Dermis microvascular lymphatic vessel endothelial cell (primary cell): ENCODE data around the gene RYR2. TPM values are rescaled to one million over a fixed set of nuclear protein-coding genes. Genes with fewer than 3 reads are reported as not detected.

Experiments used
- DNase-seq, 2 donors: peaks; one replicate each; pipeline versions ENCODE4 v3.0.0 to v3.0.0-alpha.2; 2010; ENCODE audit warnings: low read depth in 2 of 2
- total RNA-seq: library from RNA; depleted of rRNA; stranded (reverse); fragments of >200 nt; gene quantifications from 2 replicates; pipeline ENCODE4 v1.2.1, GENCODE V29; 2014

Gene RYR2
- total RNA-seq, 1 donor from 2014 or later: 0.26 TPM

DNA sequence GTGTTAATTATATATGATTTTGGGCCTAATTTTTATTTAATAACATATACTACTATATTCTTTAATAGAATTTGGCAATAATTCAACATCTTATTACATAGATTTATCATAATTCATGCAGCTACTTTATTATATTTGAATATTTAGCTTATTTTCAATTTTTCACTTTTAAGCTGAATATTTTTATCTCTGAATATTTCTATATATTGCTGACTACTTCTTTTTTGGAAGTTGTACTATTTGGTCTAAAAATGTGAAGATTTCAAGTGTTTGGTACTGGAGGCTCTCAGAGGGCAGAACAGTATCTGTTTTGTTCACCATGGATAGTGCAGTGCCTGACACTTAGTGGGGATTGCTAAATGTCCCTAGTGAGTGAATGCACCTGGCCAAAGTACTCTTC lies 389.5 kb downstream of the RYR2 start:
- DNase-seq: no peak

DNA sequence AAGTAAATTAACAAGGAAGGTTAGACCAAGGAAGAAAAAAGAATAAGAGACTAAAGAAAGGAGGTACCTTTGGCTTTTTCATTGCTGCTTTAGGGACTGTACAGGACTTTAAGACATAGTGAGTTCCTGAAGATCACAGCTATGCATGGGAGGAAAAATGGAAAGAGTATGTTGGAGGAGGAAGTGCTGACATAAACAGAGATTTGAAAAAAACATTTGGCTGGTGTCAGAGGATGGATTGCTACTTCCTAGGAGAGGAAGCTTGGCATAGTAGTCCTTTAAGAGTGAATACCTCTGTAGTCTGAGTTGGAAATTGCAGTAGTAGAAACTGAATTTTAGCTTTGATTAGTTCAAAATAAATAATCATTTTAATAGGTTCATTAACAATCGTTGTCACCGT lies 398.4 kb downstream of the RYR2 start:
- no peak for DNase-seq

DNA sequence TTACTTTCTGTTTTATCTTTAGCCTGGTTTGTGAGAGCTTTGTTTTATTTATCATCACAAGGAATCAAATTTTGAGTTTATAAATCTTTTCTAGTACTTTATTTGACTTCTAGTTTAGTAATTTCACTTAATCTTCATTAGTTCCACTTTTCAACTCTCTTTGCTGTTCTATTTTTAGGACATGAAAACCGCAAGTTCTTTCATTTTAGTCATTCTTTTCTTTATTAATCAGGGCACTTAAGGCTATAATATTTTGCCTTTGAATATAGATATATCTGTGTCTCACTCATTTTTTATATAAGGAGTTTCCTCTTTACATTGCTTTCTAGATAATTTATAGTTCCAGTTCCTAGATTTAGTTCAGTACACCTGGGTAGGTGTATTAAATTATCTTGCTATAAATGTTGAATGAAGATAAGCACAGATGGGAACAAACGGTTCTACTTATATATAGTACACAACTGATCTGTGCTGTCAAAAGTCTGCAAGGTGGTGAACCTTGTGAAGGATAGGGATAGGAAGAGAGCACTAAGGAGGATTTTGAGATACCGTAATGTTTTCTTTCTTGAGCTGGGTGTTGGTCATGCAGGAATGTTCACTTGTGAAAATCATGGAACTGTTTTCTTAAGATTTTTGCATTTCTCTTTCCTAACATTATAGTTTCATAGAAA lies 402.3 kb downstream of the RYR2 start:
- DNase-seq: no peak

DNA sequence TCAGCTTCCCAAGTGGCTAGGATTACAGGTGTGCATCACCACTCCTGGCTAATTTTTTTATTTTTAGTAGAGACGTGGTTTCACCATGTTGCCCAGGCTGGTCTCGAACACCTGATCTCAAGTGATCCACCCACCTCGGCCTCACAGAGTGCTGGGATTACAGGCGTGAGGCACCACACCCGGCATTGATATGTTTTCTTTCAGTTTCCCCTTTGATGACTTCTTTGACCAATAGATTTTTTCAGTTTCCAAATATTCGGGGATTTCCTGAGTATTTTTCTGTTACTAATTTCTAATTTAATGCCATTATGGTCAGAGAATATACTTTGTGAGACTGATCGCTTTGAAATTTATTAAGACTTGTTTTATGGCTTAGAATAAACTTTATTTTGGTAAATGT lies 406.1 kb downstream of the RYR2 start:
- DNase-seq: no peak

DNA sequence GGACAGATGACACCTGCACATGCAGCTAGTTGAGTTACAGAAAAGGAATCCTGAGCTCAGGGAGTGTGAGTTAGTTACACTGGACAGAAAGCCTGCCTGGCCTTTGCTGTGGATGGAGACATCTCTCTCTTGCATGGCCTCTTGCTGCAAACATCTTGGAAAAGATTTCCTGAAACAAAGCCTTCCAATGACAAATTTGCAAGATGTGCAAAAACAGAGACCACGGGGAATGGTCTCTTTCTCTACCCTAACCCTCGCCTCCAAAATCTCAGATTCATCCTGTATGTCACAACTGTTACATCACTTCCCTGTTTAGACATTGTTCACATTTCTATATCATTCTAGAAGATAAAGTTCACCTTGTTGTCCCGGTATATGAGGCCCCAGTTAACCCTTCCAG lies 415.6 kb downstream of the RYR2 start:
- DNase-seq: no peak

DNA sequence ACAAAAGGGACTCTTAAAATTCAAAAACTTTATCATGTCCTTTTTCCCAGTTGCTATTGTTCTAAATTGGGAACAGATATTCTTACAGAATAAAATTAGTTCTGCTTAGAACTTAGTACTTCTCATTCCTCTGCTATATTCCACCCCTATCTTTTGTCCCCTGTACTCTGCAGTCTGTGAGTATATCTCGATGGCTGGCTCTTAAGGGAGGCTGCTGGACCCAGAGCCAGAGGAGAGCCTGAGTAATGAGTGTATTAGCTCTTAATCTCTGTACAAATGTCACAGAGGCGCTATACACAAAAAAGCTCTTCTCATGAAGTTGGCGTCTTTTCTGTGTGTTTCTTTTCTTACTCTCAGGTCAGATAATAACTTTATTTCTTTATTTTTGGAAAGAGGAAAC lies 425.3 kb downstream of the RYR2 start:
- DNase-seq: no peak

DNA sequence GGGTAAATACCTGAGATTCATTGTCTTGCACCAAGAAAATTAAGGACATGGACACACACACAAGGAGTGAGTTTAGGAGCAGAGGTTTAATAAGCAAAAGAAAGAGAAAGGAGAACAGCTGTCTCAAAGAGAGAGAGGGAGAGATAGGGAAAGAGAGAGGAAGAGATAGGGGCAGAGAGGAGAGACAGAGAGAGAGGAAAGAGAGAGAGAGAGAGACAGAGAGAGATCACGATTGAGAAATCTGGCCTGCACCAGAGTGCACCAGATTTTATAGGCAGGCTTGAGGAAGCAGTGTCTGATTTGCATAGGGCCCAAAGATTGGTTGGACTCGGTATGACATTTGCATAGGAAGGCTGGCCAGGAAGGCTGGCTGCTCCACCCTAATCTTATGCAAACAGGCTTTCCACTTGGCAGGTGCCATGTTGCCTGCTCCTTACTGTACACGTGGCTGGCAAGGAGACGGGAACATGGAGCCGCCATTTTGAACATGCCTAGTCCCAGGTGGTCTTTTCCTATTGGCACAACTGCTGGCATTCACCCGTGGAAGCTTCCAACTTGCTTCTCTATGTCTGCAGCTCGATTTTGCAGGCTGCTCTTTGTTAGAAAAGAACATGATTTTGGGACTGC lies 428.8 kb downstream of the RYR2 start:
- no peak for DNase-seq

- no peak for DNase-seq
Measured at GRCh38 chr1:237471377-237471776, 429.4 kb downstream of the RYR2 start.

- no peak for DNase-seq
Measured at GRCh38 chr1:237471956-237472355, 430.0 kb downstream of the RYR2 start.

- DNase-seq: no peak
Measured at GRCh38 chr1:237473854-237474253, 431.9 kb downstream of the RYR2 start.

DNA sequence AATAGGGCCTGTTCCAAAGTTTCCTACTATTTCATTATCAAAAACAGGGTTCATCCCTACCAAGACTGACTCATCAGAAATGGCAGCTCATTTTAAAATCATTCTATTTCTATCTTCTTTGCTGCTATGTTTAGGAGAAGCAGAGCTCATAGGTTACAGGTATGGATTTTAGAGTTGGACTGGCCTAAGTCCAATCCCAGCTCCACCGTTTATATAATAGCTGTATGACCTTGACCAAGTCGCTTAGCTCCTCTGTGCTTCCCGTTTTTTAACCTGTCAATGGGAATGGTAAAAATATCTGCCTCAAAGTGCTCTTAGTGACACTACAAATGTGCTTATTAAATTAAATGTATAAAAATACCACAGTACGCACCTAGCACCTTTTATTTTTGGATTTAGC lies 436.1 kb downstream of the RYR2 start:
- DNase-seq: no peak

DNA sequence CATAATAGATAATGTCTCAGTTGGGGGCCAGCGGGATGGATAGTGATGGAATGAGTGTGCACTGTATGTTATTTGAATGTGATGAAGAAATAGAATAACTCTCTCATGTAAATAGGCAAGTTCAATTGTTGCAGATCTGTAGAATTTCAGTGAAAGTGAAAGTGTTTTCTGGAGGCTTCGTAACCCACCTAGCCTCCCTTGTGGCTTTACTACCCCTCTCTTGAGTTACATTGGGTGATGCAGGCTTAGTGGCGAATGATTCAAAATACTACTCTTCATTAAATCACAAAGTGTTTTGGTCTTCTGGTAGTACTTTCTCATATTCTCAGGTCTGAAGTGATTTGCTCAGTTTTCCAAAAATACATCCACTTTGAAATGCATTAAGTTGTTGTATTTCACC lies 436.9 kb downstream of the RYR2 start:
- no peak for DNase-seq

GRCh38 chr1:237482777-237483176 lies 440.8 kb downstream of the RYR2 start:
- DNase-seq: no peak

GRCh38 chr1:237492359-237492758 lies 450.4 kb downstream of the RYR2 start:
- no peak for DNase-seq

- no peak for DNase-seq
Measured at GRCh38 chr1:237500566-237500965, 458.6 kb downstream of the RYR2 start.

DNA sequence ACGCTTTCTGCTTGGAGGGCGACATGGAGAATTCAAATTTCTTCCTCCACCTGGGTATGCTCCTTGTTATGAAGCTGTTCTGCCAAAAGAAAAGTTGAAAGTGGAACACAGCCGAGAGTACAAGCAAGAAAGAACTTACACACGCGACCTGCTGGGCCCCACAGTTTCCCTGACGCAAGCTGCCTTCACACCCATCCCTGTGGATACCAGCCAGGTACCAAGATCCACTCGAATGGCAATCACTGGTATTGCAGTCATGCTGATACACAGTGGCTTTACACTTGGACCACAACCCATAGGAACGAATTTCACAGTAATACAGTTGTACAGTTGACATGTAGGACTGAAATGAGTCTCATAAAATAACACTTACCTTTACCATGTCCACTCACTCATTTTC lies 461.3 kb downstream of the RYR2 start:
- DNase-seq: no peak

GRCh38 chr1:237507005-237507404 lies 465.0 kb downstream of the RYR2 start:
- DNase-seq: no peak

GRCh38 chr1:237509748-237510147 lies 467.8 kb downstream of the RYR2 start:
- DNase-seq: no peak

DNA sequence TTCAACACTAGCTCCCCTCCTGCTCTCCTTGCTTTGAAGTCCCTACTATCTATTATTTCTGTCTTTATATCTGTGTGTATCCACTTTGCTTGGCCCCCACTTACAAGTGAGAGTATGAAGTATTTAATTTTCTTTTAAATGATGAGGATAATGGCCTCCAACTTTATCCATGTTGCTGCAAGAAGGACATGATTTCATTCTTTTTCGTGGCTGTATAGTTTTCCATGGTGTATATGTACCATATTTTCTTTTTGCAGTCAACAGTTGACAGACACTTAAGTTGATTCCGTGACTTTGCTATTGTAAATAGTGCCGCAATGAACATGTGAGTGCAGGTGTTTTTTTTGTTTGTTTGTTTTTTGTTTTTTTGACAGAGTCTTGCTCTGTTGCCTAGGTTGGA lies 483.1 kb downstream of the RYR2 start:
- DNase-seq: no peak

- no peak for DNase-seq
Measured at GRCh38 chr1:237527761-237528160, 485.8 kb downstream of the RYR2 start.

DNA sequence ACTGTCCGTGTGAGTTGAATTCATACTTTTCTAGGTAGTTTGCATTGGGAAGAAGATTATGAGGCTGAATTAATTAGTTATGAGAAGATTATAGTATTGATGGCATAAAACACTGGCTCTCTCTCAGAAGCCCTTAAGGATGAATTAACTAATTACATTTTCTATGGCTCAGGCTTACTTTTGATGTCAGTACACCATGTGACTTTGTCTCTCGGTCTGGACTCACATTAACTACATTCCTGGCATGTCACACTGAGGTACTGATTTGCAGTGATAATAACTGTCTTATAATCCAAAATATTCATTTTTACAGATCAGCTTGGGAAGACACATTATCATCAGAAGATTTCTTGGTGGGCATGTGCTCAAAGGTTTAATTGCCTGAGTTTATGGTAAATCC lies 486.6 kb downstream of the RYR2 start:
- no peak for DNase-seq

- no peak for DNase-seq
Measured at GRCh38 chr1:237539055-237539454, 497.1 kb downstream of the RYR2 start.

- no peak for DNase-seq
Measured at GRCh38 chr1:237542525-237543418, 500.8 kb downstream of the RYR2 start.
